ENCODE measurements around the gene CEACAM16.

Gene CEACAM16

GRCh38 chr19:44723299-44723951 is 24.5 kb downstream of the CEACAM16 start:
- CTCF ChIA-PET: interaction anchor here (0.5 to 11.1 kb wide), 59 partner anchors 9 to 618 kb away, joined by 3 to 453 read pairs (median 6); partner anchors contain the start of genes IGSF23 and NECTIN2
- Histone ChIP-seq H3K4me1 (ENCODE audit: control insufficient read depth, insufficient read depth, low read length) (peaks cover 8% of the 10 kb centered on the region), H3K9me3 (ENCODE audit: control insufficient read depth, insufficient read depth, low read depth, low read length) (no peaks in the 10 kb centered on the region), H3K4me3 (ENCODE audit: low read depth, low read length) (no peak overlapping the region), H3K36me3 (ENCODE audit: control insufficient read depth in 2 of 2, insufficient read depth in 1 of 2, low read length in 2 of 2) (no peaks in the 10 kb centered on the region), H3K27ac (ENCODE audit: extremely low read depth, low read depth, low read length) (no peak overlapping the region)
- POLR2A ChIA-PET: interaction anchor here (0.6 to 3.0 kb wide), 6 partner anchors 30 to 217 kb away, joined by 3 to 34 read pairs (median 4); partner anchors contain the start of genes BCAM and TOMM40
- peak; percentile 50; the same call in 1 of the 2 replicates for TF ChIP-seq ZNF24 (tag by site-specific recombination; IDR thresholded peaks at IDR 0.05)
- no peak for TF ChIP-seq ZNF843 (tag by site-specific recombination; IDR thresholded peaks at IDR 0.05)

- Histone ChIP-seq H3K4me1 (ENCODE audit: control insufficient read depth, insufficient read depth, low read length) (peaks cover 3% of the 10 kb centered on the region; the same call in 1 of the 2 replicates), H3K9me3 (ENCODE audit: control insufficient read depth, insufficient read depth, low read depth, low read length) (no peaks in the 10 kb centered on the region), H3K27ac (ENCODE audit: extremely low read depth, low read depth, low read length) (no peak overlapping the region), H3K36me3 (ENCODE audit: control insufficient read depth in 2 of 2, insufficient read depth in 1 of 2, low read length in 2 of 2) (no peaks in the 10 kb centered on the region), H3K4me3 (ENCODE audit: low read depth, low read length) (no peak overlapping the region)
- TF ChIP-seq ZSCAN30 (tag by site-specific recombination; IDR thresholded peaks at IDR 0.05) (peak; percentile 70), SP7 (tag by site-specific recombination; IDR thresholded peaks at IDR 0.05) (0 out of 2 replicates have a peak, but pooled peaks have one; percentile 25), ZNF654 (tag by site-specific recombination; IDR thresholded peaks at IDR 0.05; ENCODE audit: low read depth) (peak; percentile 90), ZEB2 (tag by site-specific recombination; IDR thresholded peaks at IDR 0.05) (0 out of 2 replicates have a peak, but pooled peaks have one; percentile 33), ZNF776 (tag by site-specific recombination; IDR thresholded peaks at IDR 0.05; ENCODE audit: borderline replicate concordance) (no peak), ZNF777 (tag by site-specific recombination; IDR thresholded peaks at IDR 0.05; ENCODE audit: borderline replicate concordance) (no peak), ZNF202 (tag by site-specific recombination; IDR thresholded peaks at IDR 0.05; ENCODE audit: borderline replicate concordance) (no peak), ZXDB (tag by site-specific recombination; IDR thresholded peaks at IDR 0.05) (peak; percentile 42; the same call in 1 of the 2 replicates), ZNF660 (tag by site-specific recombination; IDR thresholded peaks at IDR 0.05) (0 out of 2 replicates have a peak, but pooled peaks have one; percentile 60)
- TF ChIP-seq, protein P1, sequence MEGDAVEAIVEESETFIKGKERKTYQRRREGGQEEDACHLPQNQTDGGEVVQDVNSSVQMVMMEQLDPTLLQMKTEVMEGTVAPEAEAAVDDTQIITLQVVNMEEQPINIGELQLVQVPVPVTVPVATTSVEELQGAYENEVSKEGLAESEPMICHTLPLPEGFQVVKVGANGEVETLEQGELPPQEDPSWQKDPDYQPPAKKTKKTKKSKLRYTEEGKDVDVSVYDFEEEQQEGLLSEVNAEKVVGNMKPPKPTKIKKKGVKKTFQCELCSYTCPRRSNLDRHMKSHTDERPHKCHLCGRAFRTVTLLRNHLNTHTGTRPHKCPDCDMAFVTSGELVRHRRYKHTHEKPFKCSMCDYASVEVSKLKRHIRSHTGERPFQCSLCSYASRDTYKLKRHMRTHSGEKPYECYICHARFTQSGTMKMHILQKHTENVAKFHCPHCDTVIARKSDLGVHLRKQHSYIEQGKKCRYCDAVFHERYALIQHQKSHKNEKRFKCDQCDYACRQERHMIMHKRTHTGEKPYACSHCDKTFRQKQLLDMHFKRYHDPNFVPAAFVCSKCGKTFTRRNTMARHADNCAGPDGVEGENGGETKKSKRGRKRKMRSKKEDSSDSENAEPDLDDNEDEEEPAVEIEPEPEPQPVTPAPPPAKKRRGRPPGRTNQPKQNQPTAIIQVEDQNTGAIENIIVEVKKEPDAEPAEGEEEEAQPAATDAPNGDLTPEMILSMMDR (tag by site-specific recombination; IDR thresholded peaks at IDR 0.05): peak; percentile 90
- ChIA-PET POLR2A (interaction anchor here (0.8 to 3.0 kb wide), 5 partner anchors 30 to 166 kb away, joined by 3 to 34 read pairs (median 5); partner anchors contain the start of genes BCAM and TOMM40), CTCF (interaction anchor here (0.6 to 11.1 kb wide), 63 partner anchors 8 to 955 kb away, joined by 3 to 453 read pairs (median 5); partner anchors contain the start of genes IGSF23 and NECTIN2)
Measured at GRCh38 chr19:44723952-44724319, 25.0 kb downstream of the CEACAM16 start.

DNA sequence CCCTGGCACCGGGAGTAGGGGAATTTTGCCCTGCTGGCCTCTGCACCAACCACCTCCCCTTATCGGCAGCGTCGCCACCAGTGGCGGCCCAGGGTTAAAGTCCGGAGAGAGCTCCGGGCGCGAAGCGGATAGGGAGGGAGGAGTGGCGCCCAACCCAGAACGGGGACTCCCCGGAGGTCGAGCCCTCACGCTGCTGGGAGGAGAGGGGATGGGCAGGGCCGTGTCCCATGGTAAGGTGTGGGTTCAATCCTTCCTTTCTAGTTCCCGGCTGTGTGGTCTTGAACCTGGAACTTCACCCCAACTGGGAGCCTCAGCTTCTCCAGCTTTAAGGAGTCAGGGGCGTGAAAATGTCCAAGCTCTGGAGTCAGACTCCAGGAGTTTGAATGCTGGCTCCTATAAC is 26.3 kb downstream of the CEACAM16 start:
- ChIA-PET CTCF (interaction anchor here (1.4 to 11.1 kb wide), 15 partner anchors 13 to 165 kb away, joined by 3 to 453 read pairs (median 15); no protein-coding TSS in a partner anchor), POLR2A (interaction anchor here (3.0 kb wide), 1 partner anchor 28 kb away, joined by 9 read pairs; no protein-coding TSS in a partner anchor)
- Histone ChIP-seq H3K4me3 (ENCODE audit: low read depth, low read length) (no peak overlapping the region), H3K9me3 (ENCODE audit: control insufficient read depth, insufficient read depth, low read depth, low read length) (no peaks in the 10 kb centered on the region), H3K27ac (ENCODE audit: extremely low read depth, low read depth, low read length) (no peak overlapping the region), H3K4me1 (ENCODE audit: control insufficient read depth, insufficient read depth, low read length) (0 out of 2 replicates have a peak, but pooled peaks cover 2% of the 10 kb centered on the region), H3K36me3 (ENCODE audit: control insufficient read depth in 2 of 2, insufficient read depth in 1 of 2, low read length in 2 of 2) (no peaks in the 10 kb centered on the region)
- no peak for TF ChIP-seq GLIS1 (tag by site-specific recombination; IDR thresholded peaks at IDR 0.05)
- TF ChIP-seq ZXDB (tag by site-specific recombination; IDR thresholded peaks at IDR 0.05): no peak
- no peak for TF ChIP-seq KLF8 (tag by site-specific recombination; IDR thresholded peaks at IDR 0.05)
- TF ChIP-seq ZNF596 (tag by site-specific recombination; IDR thresholded peaks at IDR 0.05): no peak
- TF ChIP-seq ZNF701 (tag by site-specific recombination; IDR thresholded peaks at IDR 0.05): no peak
- no peak for TF ChIP-seq ZSCAN4 (tag by site-specific recombination; IDR thresholded peaks at IDR 0.05)
- no peak for TF ChIP-seq ZNF544 (tag by site-specific recombination; IDR thresholded peaks at IDR 0.05)
- no peak for TF ChIP-seq ZFP41 (tag by site-specific recombination; IDR thresholded peaks at IDR 0.05; ENCODE audit: borderline replicate concordance)
- TF ChIP-seq ZFHX2 (tag by site-specific recombination; conservative IDR thresholded peaks at IDR 0.05): no peak
- no peak for TF ChIP-seq ZNF549 (tag by site-specific recombination; IDR thresholded peaks at IDR 0.05)
- no peak for TF ChIP-seq ZNF555 (tag by site-specific recombination; conservative IDR thresholded peaks at IDR 0.05)
- TF ChIP-seq IKZF3 (tag by site-specific recombination; IDR thresholded peaks at IDR 0.05): no peak
- TF ChIP-seq, protein P2, sequence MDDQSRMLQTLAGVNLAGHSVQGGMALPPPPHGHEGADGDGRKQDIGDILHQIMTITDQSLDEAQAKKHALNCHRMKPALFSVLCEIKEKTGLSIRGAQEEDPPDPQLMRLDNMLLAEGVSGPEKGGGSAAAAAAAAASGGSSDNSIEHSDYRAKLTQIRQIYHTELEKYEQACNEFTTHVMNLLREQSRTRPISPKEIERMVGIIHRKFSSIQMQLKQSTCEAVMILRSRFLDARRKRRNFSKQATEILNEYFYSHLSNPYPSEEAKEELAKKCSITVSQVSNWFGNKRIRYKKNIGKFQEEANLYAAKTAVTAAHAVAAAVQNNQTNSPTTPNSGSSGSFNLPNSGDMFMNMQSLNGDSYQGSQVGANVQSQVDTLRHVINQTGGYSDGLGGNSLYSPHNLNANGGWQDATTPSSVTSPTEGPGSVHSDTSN (CRISPR knock-in tag; IDR thresholded peaks at IDR 0.05): no peak
